ENCODE results near the gene HMCN2.

HMCN2 gene

GRCh38 chr9:130311408-130312140, 46.0 kb downstream of the HMCN2 start:
- H3F3A ChIP-seq (ENCODE audit: insufficient read depth, low read length), result no peaks in the 10 kb centered on the region
- H3K9me3 ChIP-seq (replicated peaks; ENCODE audit: insufficient read depth, low read length), result no peaks in the 10 kb centered on the region
- no peaks in the 10 kb centered on the region for H3K9me2 ChIP-seq (replicated peaks; ENCODE audit: insufficient read depth, low read length)
- H3K4me1 ChIP-seq (ENCODE audit: low read length), result no peaks in the 10 kb centered on the region
- no peak for DNase-seq
- peaks cover 85% of the 10 kb centered on the region for H3K27me3 ChIP-seq (replicated peaks; ENCODE audit: insufficient read depth, low read length)
- no peak overlapping the region for H3K9ac ChIP-seq (ENCODE audit: low read length)
- no peaks in the 10 kb centered on the region for H4K20me1 ChIP-seq (ENCODE audit: insufficient read depth, low read length)
- H3K4me2 ChIP-seq (ENCODE audit: low read depth, low read length), result no peak overlapping the region
- H3K4me3 ChIP-seq (ENCODE audit: low read length), result no peak overlapping the region
- no peak for TF ChIP-seq CTCF (IDR thresholded peaks at IDR 0.05; ENCODE audit: low read length)
- no peak for TF ChIP-seq EZH2phosphoT487 (IDR thresholded peaks at IDR 0.05; ENCODE audit: low read length)
- TF ChIP-seq EZH2 (optimal IDR thresholded peaks at IDR 0.05; ENCODE audit: low read depth, low read length), result no peak
- H3K79me2 ChIP-seq (ENCODE audit: low read length), result no peaks in the 10 kb centered on the region
- H2AFZ ChIP-seq (ENCODE audit: low read length), result no peak overlapping the region
- no peaks in the 10 kb centered on the region for H3K36me3 ChIP-seq (replicated peaks; ENCODE audit: insufficient read depth, low read length)
- no peak overlapping the region for H3K27ac ChIP-seq (ENCODE audit: low read length)

- H3K27ac ChIP-seq (ENCODE audit: low read length), result no peak overlapping the region
These were observed 47.7 kb downstream of the HMCN2 start for GRCh38 chr9:130313103-130313858.

GRCh38 chr9:130315446-130316226, 50.1 kb downstream of the HMCN2 start:
- H3K27me3 ChIP-seq (replicated peaks; ENCODE audit: insufficient read depth, low read length), result peaks cover 85% of the 10 kb centered on the region
- H2AFZ ChIP-seq (ENCODE audit: low read length), result no peak overlapping the region
- H3K4me2 ChIP-seq (ENCODE audit: low read depth, low read length), result no peak overlapping the region
- no peak overlapping the region for H3K9ac ChIP-seq (ENCODE audit: low read length)
- H3K27ac ChIP-seq (ENCODE audit: low read length), result no peak overlapping the region
- H3K79me2 ChIP-seq (ENCODE audit: low read length), result no peaks in the 10 kb centered on the region
- H3K36me3 ChIP-seq (replicated peaks; ENCODE audit: insufficient read depth, low read length), result no peaks in the 10 kb centered on the region
- TF ChIP-seq CTCF (IDR thresholded peaks at IDR 0.05; ENCODE audit: low read length) (no peak), EZH2phosphoT487 (IDR thresholded peaks at IDR 0.05; ENCODE audit: low read length) (no peak), EZH2 (optimal IDR thresholded peaks at IDR 0.05; ENCODE audit: low read depth, low read length) (no peak)
- no peaks in the 10 kb centered on the region for H3F3A ChIP-seq (ENCODE audit: insufficient read depth, low read length)
- H3K4me1 ChIP-seq (ENCODE audit: low read length), result no peaks in the 10 kb centered on the region
- no peak for DNase-seq
- H3K9me2 ChIP-seq (replicated peaks; ENCODE audit: insufficient read depth, low read length), result no peaks in the 10 kb centered on the region
- H4K20me1 ChIP-seq (ENCODE audit: insufficient read depth, low read length), result no peaks in the 10 kb centered on the region
- H3K9me3 ChIP-seq (replicated peaks; ENCODE audit: insufficient read depth, low read length), result no peaks in the 10 kb centered on the region
- no peak overlapping the region for H3K4me3 ChIP-seq (ENCODE audit: low read length)

More at GRCh38 chr9:130313103-130313858, 47.7 kb downstream of the HMCN2 start:
- Histone ChIP-seq H3K4me1 (ENCODE audit: low read length) (no peaks in the 10 kb centered on the region), H3K36me3 (replicated peaks; ENCODE audit: insufficient read depth, low read length) (no peaks in the 10 kb centered on the region), H3K4me3 (ENCODE audit: low read length) (no peak overlapping the region), H4K20me1 (ENCODE audit: insufficient read depth, low read length) (no peaks in the 10 kb centered on the region), H3F3A (ENCODE audit: insufficient read depth, low read length) (no peaks in the 10 kb centered on the region), H3K9me3 (replicated peaks; ENCODE audit: insufficient read depth, low read length) (no peaks in the 10 kb centered on the region), H3K4me2 (ENCODE audit: low read depth, low read length) (no peak overlapping the region), H3K9me2 (replicated peaks; ENCODE audit: insufficient read depth, low read length) (no peaks in the 10 kb centered on the region), H3K9ac (ENCODE audit: low read length) (no peak overlapping the region), H3K27me3 (replicated peaks; ENCODE audit: insufficient read depth, low read length) (peaks cover 82% of the 10 kb centered on the region), H3K79me2 (ENCODE audit: low read length) (no peaks in the 10 kb centered on the region), H2AFZ (ENCODE audit: low read length) (no peak overlapping the region)
- DNase-seq, result no peak
- TF ChIP-seq CTCF (IDR thresholded peaks at IDR 0.05; ENCODE audit: low read length) (no peak), EZH2phosphoT487 (IDR thresholded peaks at IDR 0.05; ENCODE audit: low read length) (no peak)
